ENCODE data around the gene SLC22A12.
A peak's percentile ranks its signal among the peaks of the same experiment; 100 is the strongest.
"Not testable (repeated sequence)": the region's sequence is repeated elsewhere in the genome, so short reads cannot be mapped to it uniquely, and the experiment has no call there.

The SLC22A12 gene

DNA sequence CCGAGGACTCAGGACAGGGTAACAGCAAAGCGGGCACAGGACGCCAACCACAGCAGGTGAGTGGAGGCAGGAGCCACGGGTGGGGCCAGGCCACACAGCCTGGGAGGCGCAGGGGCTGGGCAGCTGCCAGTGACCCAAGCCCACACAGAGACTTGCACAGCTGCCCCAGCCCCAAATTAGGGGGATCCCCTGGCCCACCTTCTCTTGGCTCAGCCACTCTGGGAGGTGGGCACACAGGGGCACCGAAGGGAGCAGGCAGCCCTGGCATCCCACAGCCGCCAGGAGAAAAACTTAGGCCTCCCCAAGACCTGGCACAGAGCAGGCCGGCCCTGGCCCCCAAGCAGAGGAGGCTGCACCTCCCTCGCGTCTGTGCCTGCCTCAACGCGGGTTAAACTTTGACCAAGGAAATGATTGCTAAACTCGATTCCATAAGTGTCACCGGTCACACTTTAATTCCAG is at the start of gene SLC22A12:
TSS of gene SLC22A12 (plus strand) at position 458 of the 459 bp plus-strand sequence. CDS start 337 bp downstream, outside the sequence.
- FAIRE-seq, result no peak

DNA sequence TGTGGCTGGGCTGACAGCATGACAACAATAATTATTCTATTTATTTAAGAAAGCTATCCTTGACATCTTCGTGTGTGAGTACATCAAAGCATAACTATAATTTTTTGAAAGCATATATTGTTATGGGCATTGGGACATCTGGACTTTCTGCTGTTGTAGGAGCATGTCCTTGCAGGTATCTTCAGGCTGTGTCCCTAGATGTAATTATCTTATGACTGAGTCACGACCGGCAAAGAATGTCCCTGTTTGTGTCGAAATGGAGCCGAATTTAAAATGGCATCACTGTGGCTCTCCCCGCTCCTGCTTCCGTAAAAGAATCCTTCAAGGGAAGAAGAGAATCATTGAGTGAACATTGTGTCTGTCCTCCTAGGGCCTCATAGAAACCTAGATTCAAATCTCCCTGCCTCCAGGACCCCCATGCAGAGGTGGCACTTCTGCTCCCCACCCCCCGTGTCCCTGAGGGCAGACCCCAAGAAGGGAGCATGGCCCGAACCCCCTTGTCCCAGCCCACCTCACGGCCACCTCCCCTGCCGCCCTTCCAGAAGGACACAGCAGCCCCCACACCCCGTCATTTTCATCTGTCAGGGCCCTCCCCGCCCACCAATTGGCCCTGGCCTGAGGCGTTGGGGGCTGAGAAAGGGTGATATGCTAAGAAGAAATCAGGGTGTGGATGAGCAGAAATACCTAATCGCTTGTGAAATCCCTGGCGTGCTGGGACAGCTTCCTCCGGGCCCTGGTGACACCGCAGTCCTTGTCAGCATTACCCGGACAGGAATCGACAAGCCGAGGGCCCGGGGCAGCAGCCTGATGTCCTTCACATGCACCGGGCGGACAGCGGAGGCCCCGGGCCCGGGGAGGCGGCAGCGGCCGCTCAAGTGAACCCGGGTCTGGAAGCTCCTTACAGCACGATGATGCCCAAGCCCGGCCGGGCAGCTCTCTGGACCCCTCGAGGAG is 48.6 kb upstream of the SLC22A12 start:
- FAIRE-seq, result no peak

DNA sequence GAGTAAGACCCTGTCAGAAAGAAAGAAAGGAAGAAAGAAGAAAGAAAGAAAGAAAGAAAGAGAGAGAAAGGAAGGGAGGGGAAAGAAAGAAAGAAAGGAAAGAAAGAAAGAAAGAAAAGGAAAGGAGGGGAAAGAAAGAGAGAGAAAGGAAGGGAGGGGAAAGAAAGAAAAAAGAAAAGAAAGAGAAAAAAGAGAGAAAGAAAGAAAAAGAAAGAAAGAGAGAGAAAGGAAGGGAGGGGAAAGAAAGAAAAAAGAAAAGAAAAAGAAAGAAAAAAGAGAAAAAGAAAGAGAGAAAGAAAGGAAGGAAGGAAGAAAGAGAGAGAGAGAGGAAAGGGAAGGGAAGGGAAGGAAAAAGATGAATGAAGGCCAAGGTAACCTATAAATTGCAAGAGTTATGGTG is 47.2 kb upstream of the SLC22A12 start:
- FAIRE-seq, result no peak

DNA sequence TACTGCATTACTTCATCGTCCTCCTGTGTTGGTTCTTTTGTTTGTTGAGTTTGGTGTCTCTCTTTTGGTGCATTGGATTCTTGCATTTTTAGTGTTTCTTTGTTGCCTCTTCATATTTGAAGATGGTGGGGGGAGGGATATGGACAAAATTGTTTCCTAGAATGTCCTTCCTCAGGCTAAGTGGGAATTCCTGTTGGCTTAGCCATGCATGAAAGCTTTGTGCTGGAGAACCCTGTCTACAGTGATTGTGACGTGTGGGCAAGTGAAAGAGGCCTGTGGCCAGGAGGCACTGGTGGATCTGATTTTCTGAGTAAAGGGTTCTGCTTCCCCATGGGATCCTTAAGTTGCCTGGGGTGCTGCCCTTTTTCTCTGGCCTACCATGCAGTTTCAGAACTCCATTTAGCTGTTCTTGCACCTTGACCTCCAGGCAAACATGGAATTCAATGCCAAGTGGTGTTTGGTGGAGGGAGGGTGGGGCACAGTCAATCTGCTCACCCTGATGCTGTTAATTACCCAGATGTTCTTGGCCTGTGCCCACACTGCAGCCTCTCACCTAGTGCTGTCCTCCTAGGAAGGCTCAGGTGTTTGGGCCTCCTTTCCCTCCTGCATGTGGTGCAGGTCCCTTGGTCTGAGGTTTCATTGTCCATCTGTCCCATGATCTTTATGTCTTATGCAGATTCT is 46.3 kb upstream of the SLC22A12 start:
- FAIRE-seq, result no peak

DNA sequence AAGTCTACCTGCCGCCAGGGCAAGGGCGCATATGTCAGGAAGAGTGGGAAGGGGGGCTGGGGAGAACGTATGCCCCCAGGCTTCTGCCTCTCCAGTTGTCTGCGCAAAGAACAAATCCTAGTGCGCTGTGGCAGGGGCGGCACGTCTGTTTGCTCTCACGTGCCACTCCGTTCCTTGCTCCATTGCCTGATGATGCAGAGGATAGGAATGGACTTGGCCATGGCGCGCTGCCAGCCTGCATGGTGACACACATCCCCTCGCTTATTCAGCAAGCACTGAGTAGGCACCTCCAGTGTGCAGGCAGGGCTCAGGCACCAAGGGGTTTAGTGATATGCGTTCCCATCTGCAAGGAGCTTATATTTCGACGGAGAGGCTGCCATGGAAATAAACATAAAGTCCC is 45.4 kb upstream of the SLC22A12 start:
- no peak for FAIRE-seq

DNA sequence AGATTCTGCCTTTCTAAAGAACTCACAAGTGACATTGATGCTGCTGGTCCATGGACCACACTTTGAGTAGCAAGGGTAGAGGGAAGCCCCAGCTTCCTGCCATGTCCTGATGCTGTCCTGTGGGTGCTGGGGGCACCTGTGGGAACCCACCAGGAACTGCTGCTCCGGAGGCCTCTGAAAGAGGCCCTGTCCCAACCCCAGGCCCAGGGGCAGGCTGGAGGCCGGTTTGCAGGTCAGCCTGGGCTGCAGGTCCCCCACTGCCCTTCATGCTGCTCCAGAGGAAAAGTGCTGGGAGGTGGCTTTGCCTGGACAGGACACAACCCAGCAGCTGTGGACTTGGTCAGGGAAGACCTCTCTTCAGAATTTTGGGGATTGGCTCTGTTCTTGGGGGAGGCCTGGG is 44.8 kb upstream of the SLC22A12 start:
- no peak for FAIRE-seq

DNA sequence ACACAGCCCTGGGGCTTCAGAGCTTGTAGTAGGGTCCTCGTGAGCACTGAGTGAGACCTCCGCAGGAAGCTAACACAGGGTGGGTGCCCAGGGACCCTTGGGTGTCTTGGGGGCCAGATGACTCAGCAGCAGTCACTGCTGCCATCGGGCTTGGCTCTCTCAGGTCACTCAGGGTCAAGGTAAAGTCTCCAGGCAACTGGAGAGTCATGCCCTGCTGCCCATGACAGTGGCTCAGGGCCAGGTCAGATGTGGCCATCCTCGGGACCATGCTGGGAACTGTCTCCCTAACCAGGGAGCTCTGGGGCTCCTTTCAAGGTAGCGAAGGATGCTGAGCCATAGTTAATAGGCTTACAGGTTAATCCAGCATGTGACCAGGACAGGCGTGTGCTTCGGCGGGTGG is 44.4 kb upstream of the SLC22A12 start:
- FAIRE-seq, result no peak

DNA sequence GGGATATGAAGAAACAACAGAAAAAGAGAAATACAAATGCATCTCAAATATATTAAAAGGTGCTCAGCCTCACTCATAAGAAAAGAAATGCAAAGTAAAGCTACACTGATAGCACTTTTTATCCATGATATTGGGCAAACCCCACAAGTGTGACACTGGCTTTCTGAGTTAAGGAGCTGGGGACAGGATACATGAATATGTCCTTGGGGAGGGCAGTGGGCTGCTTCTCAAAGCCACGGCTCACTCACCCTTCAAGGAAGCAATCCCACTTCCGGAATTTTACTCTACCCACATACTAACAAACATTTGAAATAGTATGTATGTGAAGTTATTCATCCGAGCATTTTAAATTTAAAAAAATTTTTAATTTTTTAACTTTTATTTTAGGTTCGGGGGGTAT is 41.1 kb upstream of the SLC22A12 start:
- no peak for FAIRE-seq

DNA sequence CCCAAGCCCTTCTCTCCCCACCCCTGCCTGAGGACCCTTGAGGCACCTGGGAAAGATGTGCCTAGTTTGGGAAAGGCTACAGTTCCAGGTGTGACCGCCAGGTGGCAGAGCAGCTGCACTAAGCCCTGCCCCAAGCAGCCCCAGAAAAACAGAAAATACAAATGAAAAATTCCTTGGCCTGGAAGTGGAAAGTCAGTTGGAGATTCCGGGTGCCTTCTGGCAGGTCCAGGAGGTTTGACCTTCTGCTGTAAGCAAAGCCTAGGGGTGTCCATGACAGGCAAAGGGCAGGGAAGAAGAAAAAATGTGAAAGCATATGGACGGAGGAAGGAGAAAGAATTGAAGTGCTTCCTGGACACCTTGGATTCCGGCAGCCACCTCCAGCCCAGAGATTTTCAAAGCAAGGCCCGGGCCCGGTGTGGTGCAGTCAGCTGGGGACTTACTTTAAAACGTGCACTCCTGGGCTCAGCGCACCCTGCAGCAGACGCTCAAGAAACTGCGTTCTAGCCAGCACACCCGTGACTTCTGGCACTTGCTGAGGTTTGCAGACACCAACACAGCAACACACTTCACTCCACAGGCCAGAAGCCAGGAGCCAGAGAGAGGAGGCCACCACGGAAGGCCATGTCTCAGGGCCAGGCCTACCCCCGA is 37.3 kb upstream of the SLC22A12 start:
- FAIRE-seq, result peak; percentile 40

DNA sequence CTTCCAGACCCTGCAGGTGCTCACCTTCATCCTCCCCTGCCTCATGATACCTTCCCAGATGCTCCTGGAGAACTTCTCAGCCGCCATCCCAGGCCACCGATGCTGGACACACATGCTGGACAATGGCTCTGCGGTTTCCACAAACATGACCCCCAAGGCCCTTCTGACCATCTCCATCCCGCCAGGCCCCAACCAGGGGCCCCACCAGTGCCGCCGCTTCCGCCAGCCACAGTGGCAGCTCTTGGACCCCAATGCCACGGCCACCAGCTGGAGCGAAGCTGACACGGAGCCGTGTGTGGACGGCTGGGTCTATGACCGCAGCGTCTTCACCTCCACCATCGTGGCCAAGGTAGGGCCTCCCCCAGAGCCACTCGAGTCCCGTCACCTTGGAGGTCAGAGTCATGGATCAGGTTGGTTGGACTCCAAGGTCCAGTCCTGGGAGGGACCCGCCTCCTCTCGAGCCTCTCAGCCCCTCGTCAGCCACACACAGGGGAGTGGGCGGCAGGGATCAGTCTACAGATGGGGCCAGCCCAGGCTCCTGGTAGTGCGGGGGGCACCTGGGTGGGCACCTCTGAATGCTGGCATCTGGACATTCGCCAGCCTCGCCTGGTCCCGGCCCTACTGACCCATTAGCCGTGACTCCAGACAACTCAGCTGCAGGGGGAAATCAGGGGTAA is 34.8 kb upstream of the SLC22A12 start:
- no peak for FAIRE-seq

DNA sequence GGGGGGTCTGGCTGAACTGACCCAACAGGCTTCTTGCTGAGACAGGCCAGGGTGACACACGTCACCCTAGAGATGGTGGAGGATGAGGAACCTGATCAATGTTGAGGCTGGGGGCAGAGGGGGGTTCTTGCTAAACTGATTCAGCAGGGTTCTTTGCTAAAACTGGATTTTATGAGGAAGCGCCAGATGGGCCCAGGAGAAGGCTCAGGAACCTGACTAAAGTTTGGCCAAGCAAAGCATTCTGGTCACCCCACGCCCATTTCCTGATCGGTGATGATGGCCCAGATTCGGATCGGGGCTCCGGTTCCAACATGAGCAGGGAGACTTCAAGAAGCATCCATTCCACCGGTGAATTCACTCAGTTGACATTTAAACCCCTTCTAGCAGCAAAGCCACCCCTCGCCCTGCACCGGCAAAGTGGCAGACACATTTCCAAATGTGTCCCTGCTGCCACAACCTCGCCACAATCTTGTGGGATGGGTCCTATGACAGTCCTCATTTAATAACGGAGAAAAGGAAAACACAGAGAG is 34.2 kb upstream of the SLC22A12 start:
- no peak for FAIRE-seq

DNA sequence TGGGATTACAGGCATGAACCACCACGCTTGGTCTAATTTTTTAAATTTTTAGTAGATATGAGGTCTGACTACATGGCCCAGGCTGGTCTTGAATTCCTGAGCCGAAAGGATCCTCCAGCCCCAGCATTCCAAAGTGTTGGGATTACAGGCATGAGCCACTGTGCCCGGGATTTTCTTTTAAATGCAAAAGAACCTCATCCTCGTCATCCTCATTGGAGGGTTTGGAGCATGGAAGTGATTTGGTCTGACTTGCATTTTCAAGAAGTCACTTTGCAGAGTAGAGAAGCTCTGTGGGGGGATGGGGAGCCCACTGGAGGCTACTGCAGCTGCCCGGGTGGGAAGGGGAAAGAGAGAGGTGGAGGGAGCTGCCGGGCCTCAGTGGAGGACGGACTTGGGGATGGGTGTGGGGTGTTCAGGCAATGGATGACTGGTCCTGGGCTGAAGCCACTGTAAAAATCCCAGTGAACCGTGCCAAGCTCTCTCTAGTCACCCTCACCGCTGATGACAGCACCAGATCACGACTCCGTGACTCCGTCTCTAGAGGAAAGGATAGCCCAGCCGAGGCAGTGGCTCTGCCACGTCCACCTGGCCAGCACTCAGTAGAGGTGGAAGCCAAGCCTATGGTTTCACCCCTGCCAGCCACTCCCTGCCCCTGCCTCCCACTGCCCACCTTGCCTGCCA is 32.8 kb upstream of the SLC22A12 start:
- FAIRE-seq, result no peak

DNA sequence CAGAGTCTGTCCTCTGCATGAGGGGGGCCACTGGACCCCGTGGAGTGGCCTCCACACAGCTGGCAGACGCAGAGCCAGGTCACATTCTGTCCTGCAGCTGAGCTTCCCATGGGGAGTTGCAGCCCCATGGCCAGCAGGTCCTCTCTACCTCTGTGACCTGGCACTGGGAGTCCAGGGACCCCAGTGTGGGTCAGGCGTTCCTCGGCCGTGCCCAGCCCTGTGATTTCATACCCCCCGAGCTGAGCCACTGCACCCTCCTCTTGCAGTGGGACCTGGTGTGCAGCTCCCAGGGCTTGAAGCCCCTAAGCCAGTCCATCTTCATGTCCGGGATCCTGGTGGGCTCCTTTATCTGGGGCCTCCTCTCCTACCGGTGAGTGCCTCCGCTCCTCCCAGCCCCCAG is 32.2 kb upstream of the SLC22A12 start:
- no peak for FAIRE-seq

DNA sequence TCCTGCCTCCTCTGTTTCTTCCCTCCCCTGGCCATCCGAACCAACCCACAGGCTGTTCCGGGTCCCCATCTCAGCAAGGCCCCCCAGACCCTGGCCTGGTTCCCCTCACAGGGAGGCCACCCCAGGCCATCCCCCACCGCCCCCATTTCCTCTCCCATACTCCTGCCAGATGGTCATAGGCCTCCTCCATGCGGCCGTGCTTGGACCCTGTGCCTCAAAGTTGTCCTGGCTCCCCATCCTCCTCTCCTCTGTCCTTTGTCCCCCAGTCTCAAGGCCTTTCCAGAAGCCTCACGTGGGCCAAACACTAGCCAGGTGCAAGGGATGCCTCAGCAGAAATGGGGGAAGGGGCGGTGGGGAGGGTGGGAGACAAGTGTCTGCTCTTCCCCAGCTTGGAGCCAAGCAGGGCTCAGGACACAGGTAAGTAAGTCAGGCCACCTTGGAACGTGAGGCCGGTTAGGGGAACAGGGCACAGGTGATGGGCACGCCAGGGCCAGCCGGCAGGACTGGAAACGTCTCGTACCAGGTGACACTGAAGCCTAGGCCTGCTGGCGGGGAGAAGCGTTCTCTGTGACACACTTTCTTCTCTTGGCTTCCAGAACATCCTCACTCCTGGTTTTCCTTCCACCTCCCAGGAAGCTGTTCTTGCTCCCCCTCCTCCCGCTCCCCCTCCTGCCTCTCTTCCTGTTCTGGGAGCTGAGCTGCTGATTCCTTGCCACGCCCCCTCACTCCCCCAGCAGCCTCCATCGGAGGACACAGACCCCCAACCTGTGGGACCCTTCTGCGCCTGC is 31.5 kb upstream of the SLC22A12 start:
- FAIRE-seq, result no peak

DNA sequence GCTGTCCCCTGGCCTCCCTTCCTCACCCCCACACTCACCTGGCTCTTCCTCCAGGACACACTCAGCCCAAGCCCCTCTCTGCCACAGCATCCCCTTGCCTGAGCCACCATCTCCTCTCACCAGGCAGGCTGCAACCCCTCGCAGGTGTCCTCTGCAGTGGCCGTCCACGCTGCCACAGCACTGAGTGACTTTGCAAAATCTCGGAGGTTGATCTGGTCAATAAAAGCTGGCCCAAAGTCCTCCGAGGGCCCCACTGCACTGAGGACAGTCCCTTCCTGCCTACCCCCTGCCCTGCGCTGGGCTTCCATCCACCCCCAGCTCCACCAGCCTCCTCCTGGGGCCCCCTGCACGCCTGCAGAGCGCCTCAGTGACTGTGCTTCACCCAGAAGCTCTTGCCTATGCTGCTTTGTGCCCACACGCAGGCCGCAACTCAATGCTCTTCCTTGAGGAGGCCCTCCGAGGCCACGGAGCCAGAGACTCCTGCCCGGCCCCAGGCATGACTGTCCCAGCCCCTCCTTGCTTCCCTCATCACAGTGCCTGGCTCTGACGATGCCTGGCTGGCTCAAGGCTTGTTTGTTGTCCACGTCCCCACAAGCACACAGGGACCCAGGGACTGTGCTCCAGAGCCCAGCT is 30.8 kb upstream of the SLC22A12 start:
- FAIRE-seq, result no peak

DNA sequence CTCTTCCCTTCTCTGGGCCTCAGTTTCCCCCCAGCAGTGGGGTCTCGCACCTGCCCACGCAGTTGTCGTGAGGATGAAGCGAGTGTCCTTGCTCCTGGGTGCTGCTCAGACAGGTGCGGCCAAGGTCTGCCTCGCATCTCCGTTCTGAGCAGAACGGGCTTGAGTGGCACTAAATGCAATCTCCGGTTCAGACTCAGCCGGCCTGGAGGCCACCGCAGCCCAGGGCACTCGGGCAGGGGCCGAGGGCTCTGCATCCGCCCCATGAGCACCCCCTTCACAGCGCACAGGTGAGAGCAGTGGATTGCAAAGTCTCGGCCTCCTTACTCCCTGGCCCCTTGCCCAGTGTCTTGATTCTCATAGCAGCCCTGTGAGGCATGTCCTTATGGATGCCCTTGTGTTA is 30.1 kb upstream of the SLC22A12 start:
- no peak for FAIRE-seq

DNA sequence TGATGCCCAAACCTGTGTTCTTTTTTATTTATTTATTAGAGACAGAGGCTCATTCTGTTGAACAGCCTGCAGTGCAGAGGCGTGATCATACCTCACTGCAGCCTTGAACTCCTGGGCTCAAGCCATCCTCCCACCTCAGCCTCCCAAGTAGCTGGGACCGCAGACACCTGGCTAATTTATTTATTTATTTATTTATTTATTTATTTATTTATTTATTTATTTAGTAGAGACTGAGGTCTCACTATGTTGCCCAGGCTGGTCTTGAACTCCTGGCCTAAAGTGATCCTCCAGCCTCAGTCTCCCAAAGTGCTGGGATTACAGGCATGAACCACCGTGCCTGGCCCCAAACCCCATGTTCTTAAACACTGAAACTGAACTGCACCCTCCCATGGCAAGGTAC is 29.6 kb upstream of the SLC22A12 start:
- not testable (repeated sequence) for FAIRE-seq

DNA sequence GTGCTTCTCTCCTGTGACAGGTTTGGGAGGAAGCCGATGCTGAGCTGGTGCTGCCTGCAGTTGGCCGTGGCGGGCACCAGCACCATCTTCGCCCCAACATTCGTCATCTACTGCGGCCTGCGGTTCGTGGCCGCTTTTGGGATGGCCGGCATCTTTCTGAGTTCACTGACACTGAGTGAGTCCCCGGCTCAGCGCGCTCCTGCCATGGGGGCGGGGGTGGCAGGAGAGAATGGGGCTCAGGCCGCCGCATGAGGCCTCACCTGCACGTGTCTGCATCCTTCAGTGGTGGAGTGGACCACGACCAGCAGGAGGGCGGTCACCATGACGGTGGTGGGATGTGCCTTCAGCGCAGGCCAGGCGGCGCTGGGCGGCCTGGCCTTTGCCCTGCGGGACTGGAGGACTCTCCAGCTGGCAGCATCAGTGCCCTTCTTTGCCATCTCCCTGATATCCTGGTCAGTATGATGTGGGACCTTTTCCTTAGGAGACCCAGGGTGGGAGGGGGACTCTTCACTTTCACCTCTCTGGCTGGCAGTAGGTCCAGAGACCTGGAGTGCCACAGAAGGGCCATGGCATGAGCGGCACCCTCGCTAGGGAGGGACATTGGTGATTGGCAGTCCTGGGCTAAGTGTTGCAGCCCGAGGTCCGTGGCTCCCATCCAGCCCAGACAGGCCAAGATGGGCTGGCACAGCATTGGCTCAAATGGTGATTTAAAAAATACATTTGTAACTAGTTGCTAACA is 28.9 kb upstream of the SLC22A12 start:
- no peak for FAIRE-seq

DNA sequence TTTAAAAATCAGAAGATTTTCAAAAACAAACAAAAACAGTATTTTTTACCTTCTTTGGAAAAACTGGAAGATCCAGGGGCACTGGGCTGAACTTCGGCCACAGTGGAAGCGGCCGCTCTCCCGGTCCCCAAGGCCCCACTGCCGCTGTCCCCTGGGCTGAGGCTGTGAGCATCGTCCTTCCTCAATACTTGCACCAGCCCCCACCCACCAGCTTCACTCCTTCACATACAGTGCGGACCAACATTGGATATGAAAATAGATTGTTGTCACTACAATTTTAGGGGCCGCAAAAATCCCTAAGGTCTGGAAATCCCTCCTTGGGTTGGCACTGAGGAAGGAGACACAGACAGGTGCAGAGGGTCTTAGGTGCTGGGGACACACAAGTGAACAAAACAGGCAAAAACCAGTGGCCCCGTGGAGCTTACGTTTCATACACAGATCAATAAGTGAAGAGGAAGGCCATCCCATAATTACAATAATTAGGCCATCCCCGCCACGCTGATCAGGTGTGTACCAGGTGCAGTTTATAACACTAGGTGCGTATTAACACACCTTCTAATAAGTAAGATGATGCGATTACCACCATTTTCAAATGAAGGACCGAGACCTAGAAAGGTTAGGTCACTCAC is 28.2 kb upstream of the SLC22A12 start:
- no peak for FAIRE-seq

DNA sequence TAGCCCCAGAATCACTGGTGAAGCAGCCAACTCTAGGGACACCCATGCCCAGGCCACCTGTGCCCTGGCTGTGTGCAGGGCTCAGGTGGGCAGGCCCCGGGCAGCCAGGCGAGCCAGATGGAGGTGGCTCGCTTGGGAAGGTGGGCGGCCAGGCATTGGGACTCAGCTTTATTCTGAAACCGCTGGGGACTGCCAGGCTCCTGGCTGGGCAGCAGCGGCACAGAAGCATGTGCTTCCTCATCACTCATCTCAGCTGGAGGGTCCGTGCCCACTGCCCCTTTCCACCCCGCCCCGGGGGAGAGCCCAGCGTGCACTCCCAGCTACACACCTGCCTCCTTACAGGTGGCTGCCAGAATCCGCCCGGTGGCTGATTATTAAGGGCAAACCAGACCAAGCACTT is 27.1 kb upstream of the SLC22A12 start:
- no peak for FAIRE-seq
